T-helper 17 cell (primary cell): Measurements from ENCODE around the gene TOP1. TPM values are rescaled to one million over a fixed set of nuclear protein-coding genes. Genes with fewer than 3 reads are reported as not detected.

ENCODE experiments used
- ATAC-seq: fragments of 150-1000 bp; cut with Tn5 transposase; 2 replicates; pipeline ENCODE4 v1.10.0; 2021; ENCODE audit warnings: mild to moderate bottlenecking, moderate library complexity
- DNase-seq, 3 donors: peaks; one replicate each; pipeline versions ENCODE4 v3.0.0 to v3.0.0-alpha.2; 2020 to 2021
- H3K9me3 ChIP-seq: one replicate; pipeline ENCODE4 v1.7.0; 2013; ENCODE audit warnings: low read length, mild to moderate bottlenecking; ENCODE audit not compliant: control insufficient read depth, poor library complexity, severe bottlenecking
- H3K27ac Mint-ChIP-seq: one replicate; pipeline ENCODE4 v1.8.0; 2022; ENCODE audit warnings: mild to moderate bottlenecking, moderate library complexity, mixed read lengths
- H3K27me3 Mint-ChIP-seq: one replicate; pipeline ENCODE4 v1.8.0; 2022; ENCODE audit warnings: mixed read lengths
- H3K36me3 Mint-ChIP-seq: one replicate; pipeline ENCODE4 v1.8.0; 2022; ENCODE audit warnings: low read depth, mixed read lengths
- H3K4me1 Mint-ChIP-seq: one replicate; pipeline ENCODE4 v1.8.0; 2022; ENCODE audit warnings: mild to moderate bottlenecking, mixed read lengths
- H3K4me3 Mint-ChIP-seq: one replicate; pipeline ENCODE4 v1.8.0; 2022; ENCODE audit warnings: mild to moderate bottlenecking, moderate library complexity, mixed read lengths
- total RNA-seq, 4 donors: library from RNA in 2 of 4; stranded (reverse) in 2 of 4; gene quantifications; one replicate each; pipeline ENCODE4 v1.2.3 and lab custom pipeline; 2022 to 2026

The TOP1 gene
- total RNA-seq, 2 donors from 2014 or later, result 37.4 to 44.4 TPM

- Mint-ChIP-seq H3K4me1 (peaks cover 22% of the 10 kb centered on the region), H3K4me3 (no peak overlapping the region), H3K36me3 (no peaks in the 10 kb centered on the region), H3K27ac (no peak overlapping the region), H3K27me3 (no peaks in the 10 kb centered on the region)
- no peaks in the 10 kb centered on the region for H3K9me3 ChIP-seq
- no peak for ATAC-seq
- DNase-seq, result no peak
These were observed 21.6 kb upstream of the TOP1 start for GRCh38 chr20:41006936-41007474.

- Mint-ChIP-seq H3K27ac (no peak overlapping the region), H3K27me3 (no peaks in the 10 kb centered on the region), H3K4me3 (no peak overlapping the region), H3K36me3 (no peaks in the 10 kb centered on the region), H3K4me1 (peaks cover 25% of the 10 kb centered on the region)
- no peaks in the 10 kb centered on the region for H3K9me3 ChIP-seq
- ATAC-seq (no peak), DNase-seq (no peak)
These were observed 21.1 kb upstream of the TOP1 start for GRCh38 chr20:41007481-41007880.

GRCh38 chr20:41009946-41010345, 18.7 kb upstream of the TOP1 start:
- Mint-ChIP-seq H3K27me3 (no peaks in the 10 kb centered on the region), H3K27ac (no peak overlapping the region), H3K36me3 (no peaks in the 10 kb centered on the region), H3K4me1 (peaks cover 21% of the 10 kb centered on the region), H3K4me3 (no peak overlapping the region)
- no peak for DNase-seq
- no peak for ATAC-seq
- H3K9me3 ChIP-seq, result no peaks in the 10 kb centered on the region

GRCh38 chr20:41011551-41012067, 17.0 kb upstream of the TOP1 start:
- H3K4me3 Mint-ChIP-seq, result no peak overlapping the region
- peak overlapping the region; percentile 79 for H3K27ac Mint-ChIP-seq

GRCh38 chr20:41014561-41015088, 14.0 kb upstream of the TOP1 start:
- Mint-ChIP-seq H3K4me3 (no peak overlapping the region), H3K27me3 (no peaks in the 10 kb centered on the region), H3K4me1 (peaks cover 11% of the 10 kb centered on the region), H3K36me3 (no peaks in the 10 kb centered on the region), H3K27ac (no peak overlapping the region)
- DNase-seq (no peak), ATAC-seq (no peak)
- H3K9me3 ChIP-seq, result no peaks in the 10 kb centered on the region

More at GRCh38 chr20:41011551-41012067, 17.0 kb upstream of the TOP1 start:
- H3K9me3 ChIP-seq, result no peaks in the 10 kb centered on the region
- Mint-ChIP-seq H3K4me1 (peaks cover 21% of the 10 kb centered on the region), H3K36me3 (no peaks in the 10 kb centered on the region), H3K27me3 (no peaks in the 10 kb centered on the region)
- DNase-seq (no peak), ATAC-seq (peak; percentile 65)

GRCh38 chr20:41017448-41018042, 11.1 kb upstream of the TOP1 start:
- Mint-ChIP-seq H3K27me3 (peaks cover 11% of the 10 kb centered on the region), H3K4me1 (peaks cover 2% of the 10 kb centered on the region), H3K27ac (no peak overlapping the region), H3K4me3 (no peak overlapping the region), H3K36me3 (no peaks in the 10 kb centered on the region)
- no peaks in the 10 kb centered on the region for H3K9me3 ChIP-seq
- DNase-seq, result no peak
- ATAC-seq, result no peak

GRCh38 chr20:41018153-41018552, 10.5 kb upstream of the TOP1 start:
- Mint-ChIP-seq H3K27ac (no peak overlapping the region), H3K27me3 (peaks cover 11% of the 10 kb centered on the region)
- no peak for ATAC-seq

GRCh38 chr20:41023549-41023948, 5.1 kb upstream of the TOP1 start:
- Mint-ChIP-seq H3K4me3 (no peak overlapping the region), H3K27ac (no peak overlapping the region), H3K27me3 (peaks cover 11% of the 10 kb centered on the region), H3K36me3 (no peaks in the 10 kb centered on the region), H3K4me1 (peaks cover 8% of the 10 kb centered on the region)
- H3K9me3 ChIP-seq, result no peaks in the 10 kb centered on the region
- DNase-seq (no peak), ATAC-seq (no peak)

More at GRCh38 chr20:41018153-41018552, 10.5 kb upstream of the TOP1 start:
- H3K9me3 ChIP-seq, result no peaks in the 10 kb centered on the region
- Mint-ChIP-seq H3K4me1 (no peaks in the 10 kb centered on the region), H3K36me3 (no peaks in the 10 kb centered on the region), H3K4me3 (no peak overlapping the region)
- DNase-seq, result no peak

- H3K36me3 Mint-ChIP-seq, result peaks cover 6% of the 10 kb centered on the region
- ATAC-seq, result no peak
These were observed 1.3 kb upstream of the TOP1 start for GRCh38 chr20:41027366-41027765.

GRCh38 chr20:41027872-41028358, 707 bp upstream of the TOP1 start:
- H3K9me3 ChIP-seq, result no peaks in the 10 kb centered on the region
- H3K4me1 Mint-ChIP-seq, result peaks cover 40% of the 10 kb centered on the region
- H3K36me3 Mint-ChIP-seq, result peaks cover 6% of the 10 kb centered on the region
- H3K4me3 Mint-ChIP-seq, result peak overlapping the region; percentile 87
- H3K27ac Mint-ChIP-seq, result peak overlapping the region; percentile 96
- ATAC-seq, result no peak
- no peaks in the 10 kb centered on the region for H3K27me3 Mint-ChIP-seq
- no peak for DNase-seq

More at GRCh38 chr20:41027366-41027765, 1.3 kb upstream of the TOP1 start:
- H3K9me3 ChIP-seq, result no peaks in the 10 kb centered on the region
- H3K4me1 Mint-ChIP-seq, result peaks cover 34% of the 10 kb centered on the region
- peak overlapping the region; percentile 96 for H3K27ac Mint-ChIP-seq
- no peak for DNase-seq
- no peaks in the 10 kb centered on the region for H3K27me3 Mint-ChIP-seq
- peak overlapping the region; percentile 87 for H3K4me3 Mint-ChIP-seq

GRCh38 chr20:41029150-41029901, 704 bp downstream of the TOP1 start:
- Mint-ChIP-seq H3K4me1 (peaks cover 50% of the 10 kb centered on the region), H3K4me3 (peak overlapping the region; percentile 95), H3K27ac (peak overlapping the region; percentile 96), H3K36me3 (peaks cover 6% of the 10 kb centered on the region), H3K27me3 (no peaks in the 10 kb centered on the region)
- H3K9me3 ChIP-seq, result no peaks in the 10 kb centered on the region
- peak; percentile 11 to 22 (median 22) for DNase-seq
- no peak for ATAC-seq

- H3K4me1 Mint-ChIP-seq, result peaks cover 54% of the 10 kb centered on the region
- ATAC-seq, result no peak
- H3K27me3 Mint-ChIP-seq, result no peaks in the 10 kb centered on the region
- peak overlapping the region; percentile 95 for H3K4me3 Mint-ChIP-seq
- DNase-seq, result no peak
- H3K9me3 ChIP-seq, result no peaks in the 10 kb centered on the region
- H3K27ac Mint-ChIP-seq, result peak overlapping the region; percentile 96
- peaks cover 6% of the 10 kb centered on the region for H3K36me3 Mint-ChIP-seq
These were observed 1.4 kb downstream of the TOP1 start for GRCh38 chr20:41030061-41030460.
